Measurements from ENCODE around the gene EFTUD2.
"Not testable (repeated sequence)": the region's sequence is repeated elsewhere in the genome, so short reads cannot be mapped to it uniquely, and the experiment has no call there.

Gene EFTUD2

GRCh38 chr17:44808656-44809388, 90.4 kb downstream of the EFTUD2 start:
- not testable (repeated sequence) for DNase-seq (ENCODE audit: low read depth, low spot score)

- DNase-seq (ENCODE audit: low read depth, low spot score): no peak
Observed at GRCh38 chr17:44808156-44808555, 91.1 kb downstream of the EFTUD2 start.

- no peak for DNase-seq (ENCODE audit: low read depth, low spot score)
Observed at GRCh38 chr17:44807817-44808155, 91.5 kb downstream of the EFTUD2 start.

GRCh38 chr17:44807093-44807816, 92.0 kb downstream of the EFTUD2 start:
- no peak for DNase-seq (ENCODE audit: low read depth, low spot score)

- no peak for DNase-seq (ENCODE audit: low read depth, low spot score)
Observed at GRCh38 chr17:44804302-44805089, 94.7 kb downstream of the EFTUD2 start.

- DNase-seq (ENCODE audit: low read depth, low spot score): no peak
Observed at GRCh38 chr17:44801880-44802279, 97.4 kb downstream of the EFTUD2 start.

Measured in activated CD4-positive, CD25-positive, alpha-beta regulatory T cell treated with anti-CD3 and anti-CD28 coated beads, Interleukin-2, amount 50 U/mL, for 16 hours (primary cell).